ENCODE measurements around the gene LTF.

The LTF gene

DNA sequence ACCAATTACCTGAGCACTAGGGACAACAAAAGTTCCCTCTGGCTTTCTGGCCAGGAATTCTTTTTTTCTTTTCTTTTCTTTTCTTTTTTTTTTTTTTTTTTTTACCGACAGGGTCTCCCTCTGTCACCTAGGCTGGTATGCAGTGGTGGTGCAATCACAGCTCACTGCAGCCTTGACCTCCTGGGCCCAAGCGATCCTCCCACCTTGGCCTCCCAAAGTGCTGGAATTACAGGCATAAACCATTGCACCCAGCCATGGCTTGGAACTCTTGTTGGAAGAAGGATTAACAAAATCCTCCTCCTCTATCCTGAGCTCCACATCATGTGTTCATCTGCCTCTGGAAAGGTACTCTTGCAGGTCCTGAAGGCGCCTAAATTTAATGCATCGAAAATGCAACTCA, 2.9 kb upstream of the LTF start:
- no peak for DNase-seq

- DNase-seq: no peak
Measured at GRCh38 chr3:46466871-46467403, 2.2 kb upstream of the LTF start.

DNA sequence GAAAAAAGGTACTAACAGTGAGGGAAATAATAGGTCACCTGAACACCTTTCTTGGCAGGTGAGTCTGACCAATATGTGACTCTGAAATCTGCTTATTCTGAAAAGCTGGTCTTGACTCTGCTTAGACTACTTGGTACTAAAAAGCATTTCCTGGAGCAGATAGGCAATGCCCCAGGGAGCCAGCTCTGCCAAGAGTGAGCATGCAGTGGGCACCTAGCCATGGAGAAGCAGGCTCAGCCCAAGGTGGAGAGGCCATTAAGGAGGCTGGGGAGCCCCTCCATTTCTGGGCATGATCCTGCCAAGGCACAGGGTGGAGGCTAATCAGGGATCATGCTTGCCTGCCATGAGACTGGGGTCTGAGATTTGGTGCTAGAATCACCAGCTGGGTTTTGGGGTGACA, 1.6 kb upstream of the LTF start:
- DNase-seq: no peak

DNA sequence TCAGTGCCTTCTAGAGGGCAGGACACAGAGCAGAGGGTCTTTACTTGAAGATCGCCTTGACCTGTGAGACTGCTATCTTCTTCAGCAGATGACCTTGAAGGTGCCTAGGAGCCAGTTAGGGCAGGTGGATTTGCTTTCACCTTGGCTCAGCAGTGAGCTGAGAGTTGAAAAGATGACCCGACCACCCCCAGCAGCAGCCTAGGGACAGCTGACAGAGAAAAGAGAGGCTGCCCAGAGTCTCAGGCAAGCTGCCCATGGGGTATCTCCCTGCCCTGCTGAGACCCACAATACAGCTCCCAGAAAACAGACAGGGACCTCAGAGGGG, 453 bp upstream of the LTF start:
- no peak for DNase-seq

DNA sequence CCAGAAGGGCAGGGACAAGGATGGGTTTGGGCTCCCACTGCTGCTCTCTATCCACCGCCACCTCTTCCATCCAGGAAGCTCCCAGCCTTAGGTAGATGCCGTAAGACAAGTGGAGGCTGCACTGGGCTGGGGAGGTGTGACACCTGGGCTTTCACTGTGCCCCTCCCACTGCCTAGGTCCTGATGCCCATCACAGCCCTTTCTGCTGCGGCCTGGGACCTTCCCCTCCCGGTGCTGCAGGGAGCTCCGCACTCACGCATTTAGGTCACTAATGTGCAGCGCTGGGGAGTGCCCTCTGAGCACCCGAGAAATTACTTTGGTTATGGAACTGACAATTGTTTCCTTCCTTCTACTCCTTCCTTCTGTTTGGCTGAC, 850 bp downstream of the LTF start:
- no peak for DNase-seq

GRCh38 chr3:46463120-46463867, 1.4 kb downstream of the LTF start:
- DNase-seq: no peak

DNA sequence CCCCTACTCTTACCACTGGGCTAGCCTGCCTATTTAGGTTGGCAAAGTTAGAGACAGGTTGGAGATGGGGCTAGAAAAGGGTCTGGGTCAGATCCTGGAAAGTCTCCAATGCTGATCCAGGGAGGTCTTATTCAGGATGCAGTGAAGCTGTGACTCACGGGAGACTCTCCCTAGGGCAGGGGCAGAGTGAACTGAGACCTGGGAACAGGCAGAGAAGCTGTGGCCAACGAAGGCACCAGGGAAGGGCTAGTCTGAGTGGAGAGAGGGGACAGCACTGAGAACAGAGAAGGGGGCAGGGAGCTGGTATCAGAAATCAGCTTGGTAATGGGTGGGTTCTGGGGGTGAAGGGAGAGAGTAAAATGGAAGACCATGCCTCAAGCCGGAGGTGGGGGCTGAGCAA, 2.2 kb downstream of the LTF start:
- no peak for DNase-seq

DNA sequence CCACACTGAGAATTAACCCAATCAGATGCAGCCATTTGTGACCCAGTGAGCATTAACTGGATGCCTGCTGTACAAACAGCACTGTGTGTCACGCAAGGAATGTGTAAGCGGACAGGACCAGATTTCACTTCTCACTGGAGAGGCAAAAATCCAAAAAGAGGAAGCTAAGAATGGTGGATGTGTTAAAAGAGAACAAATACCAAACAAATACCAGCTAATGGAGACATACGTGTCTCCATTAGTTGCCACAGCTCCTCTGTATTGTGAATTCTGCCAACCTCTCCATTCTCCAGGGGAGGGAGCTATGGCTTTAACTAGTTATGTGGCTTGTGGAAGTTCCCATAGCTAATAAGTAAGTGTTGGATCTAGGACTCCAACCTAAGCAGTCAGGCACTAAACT, 2.6 kb downstream of the LTF start:
- DNase-seq: no peak

DNA sequence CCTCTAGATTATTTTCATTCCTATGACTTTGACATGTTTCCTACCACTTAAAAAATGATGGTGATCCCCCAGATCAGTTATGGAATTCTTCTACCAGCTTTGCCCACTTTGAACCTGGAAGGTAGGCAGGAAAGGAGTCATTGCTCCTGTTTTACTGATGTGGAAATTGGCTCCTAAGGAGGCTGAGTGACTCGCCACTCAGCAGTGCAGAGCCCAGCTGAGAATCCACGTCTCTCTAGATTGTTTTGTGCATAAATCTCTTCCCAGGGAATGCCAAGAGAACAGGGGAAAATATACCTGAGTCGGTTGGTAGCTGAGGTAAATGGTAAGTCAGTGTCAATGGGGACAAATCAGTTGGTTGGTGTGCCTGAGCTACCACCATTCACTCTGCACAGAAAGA, 4.7 kb downstream of the LTF start:
- DNase-seq: no peak

DNA sequence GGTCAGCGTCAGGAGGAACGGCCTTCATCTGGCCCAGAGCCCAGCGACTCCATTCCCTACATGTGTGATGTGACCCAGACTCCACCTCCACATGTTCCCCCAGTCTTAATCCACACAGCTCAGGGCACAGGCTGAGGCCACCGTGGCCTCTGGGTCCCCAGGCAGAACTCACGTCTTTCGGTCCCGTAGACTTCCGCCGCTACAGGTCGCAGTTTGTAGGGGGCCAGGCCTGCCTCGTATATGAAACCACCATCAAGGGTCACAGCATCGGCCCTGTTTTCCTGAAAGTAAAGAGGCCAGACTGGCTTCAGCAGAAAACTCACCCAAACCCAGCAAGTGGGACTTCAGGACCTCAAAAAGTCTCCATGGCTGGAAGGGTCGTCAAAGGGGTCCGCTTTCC, 8.6 kb downstream of the LTF start:
- no peak for DNase-seq

- no peak for DNase-seq
Measured at GRCh38 chr3:46455231-46456115, 9.2 kb downstream of the LTF start.

DNA sequence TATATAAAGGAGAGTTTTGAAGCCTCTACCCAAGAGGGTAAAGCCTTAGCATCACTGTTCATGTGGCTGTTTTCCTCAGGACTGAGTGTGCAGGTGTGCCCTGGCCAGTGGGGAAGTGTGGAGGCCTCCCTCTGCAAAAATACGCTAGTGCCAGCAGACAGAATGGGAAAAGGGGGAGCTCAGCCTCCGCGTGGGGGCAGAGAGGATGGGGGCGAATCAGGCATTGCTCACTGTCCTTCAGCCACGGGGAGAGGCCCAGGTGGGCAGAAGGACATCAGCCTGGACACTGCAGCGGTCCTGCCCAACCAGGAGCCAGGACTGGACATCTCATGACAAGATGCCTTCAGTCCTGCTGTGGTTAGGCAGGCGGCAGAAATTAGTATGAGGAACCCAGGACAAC, 10.1 kb downstream of the LTF start:
- no peak for DNase-seq

DNA sequence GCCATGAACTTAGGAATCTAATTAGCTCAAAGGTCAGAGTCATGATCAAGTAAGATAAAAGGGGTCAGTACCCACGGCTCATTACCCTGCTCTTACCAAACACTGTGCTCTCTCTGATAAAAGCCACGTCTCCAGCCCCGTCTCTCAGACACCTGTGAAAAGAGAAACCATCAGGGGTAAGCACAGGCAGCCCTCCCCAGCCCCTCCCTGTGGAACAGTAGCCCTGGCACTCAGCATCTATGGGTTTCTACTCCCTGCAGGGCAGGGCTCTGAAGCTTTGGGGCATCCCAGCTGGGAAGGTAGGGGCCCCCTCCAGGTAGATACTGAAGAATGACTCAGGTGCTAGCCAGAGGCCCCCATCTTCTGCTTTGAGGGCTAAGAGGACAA, 10.5 kb downstream of the LTF start:
- no peak for DNase-seq

DNA sequence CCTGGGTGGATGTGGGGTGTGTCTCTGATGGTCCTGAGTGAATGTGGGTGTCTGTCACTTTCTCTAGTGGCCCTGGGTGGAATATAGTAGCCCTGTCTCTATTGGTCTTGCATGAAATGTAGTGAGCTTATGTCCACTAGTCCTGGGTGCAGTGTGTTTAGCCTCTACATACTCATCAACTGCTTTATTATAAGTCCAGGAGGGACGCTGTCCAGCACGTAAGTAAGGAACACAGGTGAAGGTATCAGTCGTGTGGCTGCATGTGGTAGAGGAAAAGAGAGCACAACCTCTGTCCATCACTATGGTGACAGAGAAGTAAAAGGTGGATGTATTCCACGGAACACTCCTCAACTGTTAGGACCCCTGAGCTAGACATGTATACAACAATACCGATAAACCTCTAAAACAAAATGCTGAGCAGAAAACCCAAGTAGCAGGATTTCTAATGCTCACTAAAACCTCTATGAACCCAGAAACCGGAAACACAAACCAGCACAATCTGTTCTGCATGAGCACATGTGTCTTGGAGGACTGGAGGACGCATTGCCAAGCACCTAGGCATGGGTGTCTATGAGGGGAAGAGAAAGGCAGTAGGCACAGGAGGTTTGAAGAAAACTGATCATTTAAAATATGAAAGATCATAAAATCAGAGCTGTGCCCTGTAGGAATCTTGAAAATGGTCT, 11.0 kb downstream of the LTF start:
- no peak for DNase-seq

DNA sequence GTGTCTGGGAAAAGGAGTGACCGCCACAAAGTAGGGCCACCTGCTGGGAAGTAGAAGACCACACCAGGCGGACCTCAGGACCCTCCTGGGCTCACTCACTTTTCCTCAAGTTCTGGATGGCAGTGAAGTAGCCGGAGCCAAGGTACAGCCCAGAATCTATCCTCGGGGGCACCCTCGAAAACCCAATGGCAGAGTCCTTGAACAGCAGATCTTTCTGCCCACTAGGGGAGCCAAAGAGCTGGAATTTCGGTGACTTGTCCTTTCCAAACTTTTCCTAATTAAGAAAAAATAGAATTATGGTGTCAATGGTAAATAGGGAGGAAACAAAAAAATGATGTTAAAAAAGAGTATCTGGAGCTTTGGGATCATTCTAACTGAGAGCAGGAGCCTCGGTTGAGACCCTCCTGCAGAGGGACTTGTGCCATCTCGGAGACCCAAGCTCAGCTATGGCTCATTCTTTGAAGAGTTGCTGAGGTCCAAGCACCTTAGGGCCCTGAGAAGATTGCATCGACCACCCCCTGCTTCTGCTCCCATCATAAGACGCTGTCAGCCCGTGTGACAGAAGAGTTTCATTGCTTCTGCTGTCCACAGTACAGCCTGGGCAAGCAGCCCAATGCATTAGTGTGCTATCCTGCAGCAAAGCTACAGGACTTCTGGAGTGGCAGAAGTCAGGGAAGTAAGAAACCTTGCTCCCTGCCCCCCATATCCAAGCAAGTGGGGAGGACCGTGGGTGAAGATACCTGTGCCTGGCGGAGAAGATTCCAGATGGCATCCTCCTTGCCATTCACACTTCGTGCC, 14.8 kb downstream of the LTF start:
- no peak for DNase-seq

DNA sequence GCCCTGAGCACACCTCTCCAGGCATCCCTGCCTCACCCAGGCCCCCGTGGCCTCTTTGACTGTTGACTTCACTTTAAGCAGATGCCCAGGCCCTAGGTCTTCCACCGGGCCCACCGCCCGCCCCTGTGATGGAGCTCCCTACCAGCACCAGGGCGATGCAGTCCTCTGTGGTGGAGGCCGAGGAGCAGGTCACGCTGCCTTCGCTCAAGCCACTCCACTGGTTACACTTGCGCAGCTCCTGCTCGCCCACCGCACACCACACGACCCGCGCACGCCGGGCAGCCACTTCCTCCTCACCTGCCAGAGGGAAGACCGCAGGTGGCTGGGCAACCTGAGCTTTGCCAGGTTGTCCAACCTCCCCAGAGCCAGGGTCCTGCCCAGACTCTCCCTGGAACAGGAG, 16.0 kb downstream of the LTF start:
- DNase-seq: no peak

GRCh38 chr3:46447228-46447985, 17.3 kb downstream of the LTF start:
- no peak for DNase-seq

- DNase-seq: no peak
Measured at GRCh38 chr3:46442576-46443530, 21.9 kb downstream of the LTF start.

DNA sequence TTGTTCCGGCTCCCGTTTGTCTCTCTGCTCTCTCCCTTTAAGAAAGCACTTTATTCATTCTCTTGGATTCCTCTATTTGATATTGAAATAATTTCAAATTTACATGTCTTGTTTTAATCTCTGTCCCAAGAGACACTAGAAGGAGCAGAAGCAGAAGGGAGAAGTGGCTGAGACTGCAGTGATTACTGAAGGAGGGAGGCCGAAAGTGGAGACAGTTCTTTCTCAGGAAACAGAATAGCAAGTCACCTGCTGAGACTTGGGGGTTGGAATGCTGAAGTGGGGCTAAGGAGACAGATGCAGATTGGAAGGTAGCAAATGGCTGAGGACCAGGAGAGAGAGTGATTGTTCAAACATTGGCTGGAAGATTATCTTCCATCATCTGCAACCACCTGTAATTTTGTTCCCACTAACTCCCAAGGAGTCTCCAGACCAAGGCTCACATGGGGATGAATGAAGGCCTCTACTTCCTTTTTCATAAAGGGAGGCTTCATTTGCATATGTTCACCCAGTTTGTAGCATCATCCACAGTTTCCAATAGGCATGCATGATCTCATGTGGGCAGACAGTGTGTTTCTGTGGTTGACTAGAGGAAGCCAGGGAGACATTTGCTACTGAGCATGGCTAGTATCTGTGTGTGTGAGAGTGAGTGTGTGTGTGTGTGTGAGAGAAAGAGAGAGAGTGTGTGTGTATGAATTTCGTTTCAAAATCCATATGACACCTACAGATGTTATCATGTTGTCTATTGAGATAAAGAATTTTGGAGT, 24.0 kb downstream of the LTF start:
- no peak for DNase-seq

DNA sequence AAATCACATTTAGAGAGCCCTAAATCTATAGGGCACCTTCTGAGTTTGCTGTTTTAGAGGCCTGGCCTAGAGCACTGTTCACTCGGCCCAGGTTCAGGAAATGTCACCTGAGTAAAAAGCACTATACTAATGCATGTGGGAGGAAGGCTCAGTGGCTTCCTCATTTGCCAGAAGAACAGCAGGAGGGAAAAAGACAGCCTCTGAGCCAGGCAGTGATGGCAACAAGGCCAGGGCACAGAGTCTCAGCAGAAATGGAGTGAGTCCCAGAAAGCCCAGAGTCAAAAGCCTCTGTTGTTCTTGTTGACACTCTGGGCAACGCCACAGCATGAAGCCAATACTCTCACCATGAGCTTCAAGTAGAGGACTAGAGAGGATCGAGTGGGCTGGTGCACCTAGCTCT, 25.9 kb downstream of the LTF start:
- no peak for DNase-seq
